ENCODE measurements around the gene PTCD1.
A peak's percentile ranks its signal among the peaks of the same experiment; 100 is the strongest.
"Not testable (repeated sequence)": the region's sequence is repeated elsewhere in the genome, so short reads cannot be mapped to it uniquely, and the experiment has no call there.

PTCD1 gene

DNA sequence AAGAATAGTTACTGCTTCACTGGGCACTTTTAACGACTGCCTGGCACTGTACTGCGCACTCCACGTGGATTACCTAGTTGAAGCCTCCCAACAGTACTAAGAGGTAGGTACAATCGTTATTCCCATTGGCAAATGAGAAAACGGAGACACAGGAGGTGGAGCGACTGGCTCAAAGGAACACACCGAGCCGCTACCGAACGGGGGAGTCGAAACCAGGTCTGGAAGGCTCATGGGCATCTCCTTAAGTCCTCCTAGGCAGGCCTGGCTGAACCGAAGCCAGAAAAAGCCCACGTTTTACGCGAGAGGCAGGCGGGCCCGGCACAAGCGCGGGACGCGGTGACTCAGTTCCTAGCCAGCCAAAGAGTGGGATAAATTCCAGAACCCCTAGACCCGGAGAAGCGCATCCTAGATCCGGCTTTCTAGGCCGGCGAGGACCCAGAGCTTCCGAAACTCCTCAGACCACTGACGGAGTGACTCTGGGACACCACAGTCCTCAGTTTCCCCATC, 30.7 kb downstream of the PTCD1 start:
- peak; percentile 17 for DNase-seq

DNA sequence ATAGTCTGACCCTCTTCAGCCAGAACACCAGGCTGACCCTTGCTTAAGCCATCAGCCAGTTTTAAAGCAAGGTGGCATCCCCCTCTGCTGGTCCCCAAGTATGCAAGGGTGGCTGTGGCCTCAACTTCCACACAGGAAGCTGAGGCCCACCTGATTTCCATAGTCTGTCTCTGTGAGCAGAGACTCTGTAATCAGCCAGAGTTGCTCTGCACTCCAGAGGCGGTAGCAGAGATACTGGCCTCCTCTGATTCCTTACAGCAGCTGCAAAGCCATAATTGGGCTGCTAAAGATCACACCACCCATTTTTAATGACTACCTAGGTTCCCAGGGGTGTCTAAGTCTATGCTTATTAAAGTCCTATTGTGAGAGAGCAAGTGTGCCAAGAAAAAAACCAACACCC, 32.0 kb downstream of the PTCD1 start:
- no peak for DNase-seq

DNA sequence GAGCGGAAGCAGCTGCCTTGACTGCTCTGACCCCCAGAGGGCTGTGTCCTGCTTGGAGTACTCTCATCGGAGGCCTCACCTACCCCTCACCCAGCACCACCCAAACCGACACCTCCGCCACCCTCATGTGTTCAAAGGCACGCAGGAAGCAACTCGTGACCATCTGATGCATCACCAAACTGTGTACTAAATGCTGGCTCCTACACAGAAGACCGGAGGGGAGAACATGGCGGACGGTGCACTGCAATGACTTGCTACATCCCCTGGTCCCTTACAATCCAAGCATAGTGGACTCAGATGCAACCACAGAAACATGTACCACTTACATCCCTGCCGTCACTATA, 33.6 kb downstream of the PTCD1 start:
- no peak for DNase-seq

DNA sequence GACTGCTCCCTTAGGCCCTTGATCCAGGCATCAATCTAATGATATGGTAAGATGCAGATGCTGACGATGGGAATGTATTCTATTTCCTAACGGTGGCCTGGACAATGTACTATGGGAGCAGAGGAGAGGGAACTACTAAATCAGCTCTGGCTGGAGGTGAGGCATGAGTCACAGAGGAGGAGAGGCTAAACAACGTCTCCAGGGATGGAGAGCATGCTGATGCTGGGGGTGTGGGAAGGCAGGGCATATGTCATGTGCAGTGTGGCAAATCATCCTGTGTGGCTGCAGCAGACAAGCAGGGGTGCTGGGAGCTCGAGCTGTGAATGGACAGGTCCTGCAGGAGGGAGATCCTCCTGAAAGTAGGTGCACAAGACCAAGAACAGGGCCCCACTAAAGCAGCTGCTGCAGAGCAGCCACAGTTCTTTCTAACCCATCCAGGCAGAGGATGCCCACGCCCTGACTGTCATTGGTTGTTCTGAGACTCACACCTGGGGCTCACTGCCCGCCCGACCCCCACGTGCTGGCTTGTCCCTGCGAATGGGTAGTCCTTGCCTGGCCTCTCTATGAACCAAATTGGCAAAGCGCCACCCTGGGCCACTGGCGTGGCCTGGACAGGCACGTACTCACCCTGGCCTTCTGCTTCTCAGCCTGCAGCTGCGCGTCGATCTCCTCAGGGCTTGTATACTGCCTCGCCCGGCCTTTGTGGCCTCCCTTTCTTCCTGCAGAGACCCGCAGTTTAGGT, 34.2 kb downstream of the PTCD1 start:
- DNase-seq, result no peak

DNA sequence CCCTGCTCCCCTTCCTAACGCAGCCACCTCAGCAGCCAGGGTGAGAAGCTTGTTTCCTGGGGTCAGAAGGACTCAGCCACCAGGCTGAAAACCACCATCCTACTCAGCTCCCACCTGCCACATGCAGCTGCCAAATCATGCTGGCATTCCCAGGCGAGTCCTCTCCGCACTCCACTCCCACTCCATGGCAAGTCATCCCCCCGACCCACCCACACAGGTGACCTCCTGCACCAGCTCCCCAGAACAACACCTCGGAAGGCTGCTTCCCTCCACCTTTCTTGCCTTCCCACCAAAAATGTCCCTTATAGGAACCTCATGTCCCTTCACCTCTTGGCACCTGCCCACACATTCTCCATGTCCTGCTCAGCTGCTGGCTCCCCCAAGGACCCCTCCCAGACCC, 34.8 kb downstream of the PTCD1 start:
- DNase-seq, result no peak

DNA sequence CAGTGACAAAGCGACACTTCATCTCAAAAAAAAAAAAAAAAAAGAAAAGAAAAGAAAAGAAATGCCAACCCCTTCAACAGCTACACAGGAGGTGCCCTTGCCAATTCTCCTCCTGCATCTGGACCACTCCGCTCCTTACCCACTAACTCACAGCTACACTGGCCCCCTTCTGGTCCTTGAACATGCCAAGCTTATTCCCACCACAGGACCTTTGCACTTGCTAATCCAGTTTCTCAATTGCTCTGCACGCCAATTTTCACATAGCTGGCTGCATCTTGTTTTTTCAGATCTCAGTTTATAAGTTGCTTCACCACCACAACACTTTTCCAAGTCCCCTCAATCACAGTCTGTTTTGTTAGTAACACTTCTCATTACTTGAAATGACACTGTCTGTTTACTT, 35.7 kb downstream of the PTCD1 start:
- DNase-seq, result no peak

DNA sequence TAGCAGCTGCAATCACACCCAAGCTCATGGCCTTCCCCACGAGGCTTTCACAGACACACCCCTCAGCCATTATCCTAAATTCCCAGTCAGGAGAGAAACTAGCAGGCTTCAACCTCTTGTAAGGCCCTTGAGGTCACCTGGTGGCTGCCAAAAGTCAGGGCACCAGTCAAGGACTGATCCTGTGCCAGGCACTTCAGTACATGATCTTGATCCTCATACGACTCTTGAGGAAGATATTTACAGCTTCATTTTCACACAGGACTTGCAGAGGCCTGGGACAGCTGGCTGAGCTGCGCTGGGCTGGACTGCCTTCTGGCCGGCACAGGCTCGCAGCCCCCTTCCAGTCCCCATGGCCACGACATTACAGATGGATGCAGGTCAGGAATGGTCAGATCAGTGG, 39.0 kb downstream of the PTCD1 start:
- DNase-seq, result no peak

DNA sequence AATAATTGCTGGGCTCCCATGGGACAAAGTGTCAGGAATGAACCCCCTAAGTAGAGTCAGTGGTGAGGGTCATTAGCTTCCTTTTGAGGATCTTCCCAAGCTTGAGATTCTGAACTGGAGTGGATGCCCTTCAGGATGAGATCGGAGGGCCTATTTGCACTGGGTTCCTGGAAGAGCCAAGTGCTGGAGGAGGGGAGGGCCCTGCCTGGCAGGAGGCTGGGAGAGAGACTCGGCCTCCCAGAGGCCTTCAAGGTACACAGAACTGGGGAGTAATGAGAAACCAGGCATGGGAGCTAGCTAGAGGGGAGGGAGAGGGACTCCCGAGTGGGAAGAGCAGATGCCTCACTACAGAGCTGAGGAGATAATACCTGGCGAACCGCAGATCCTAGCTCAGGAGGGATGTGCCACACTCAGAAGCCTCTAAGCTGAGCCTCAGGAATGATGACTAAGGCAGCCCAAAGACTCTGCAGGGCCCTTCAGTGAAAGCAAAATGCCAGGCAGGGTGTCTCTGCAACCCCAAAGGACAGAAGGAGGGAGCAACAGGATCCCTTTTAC, 39.6 kb downstream of the PTCD1 start:
- DNase-seq, result no peak

DNA sequence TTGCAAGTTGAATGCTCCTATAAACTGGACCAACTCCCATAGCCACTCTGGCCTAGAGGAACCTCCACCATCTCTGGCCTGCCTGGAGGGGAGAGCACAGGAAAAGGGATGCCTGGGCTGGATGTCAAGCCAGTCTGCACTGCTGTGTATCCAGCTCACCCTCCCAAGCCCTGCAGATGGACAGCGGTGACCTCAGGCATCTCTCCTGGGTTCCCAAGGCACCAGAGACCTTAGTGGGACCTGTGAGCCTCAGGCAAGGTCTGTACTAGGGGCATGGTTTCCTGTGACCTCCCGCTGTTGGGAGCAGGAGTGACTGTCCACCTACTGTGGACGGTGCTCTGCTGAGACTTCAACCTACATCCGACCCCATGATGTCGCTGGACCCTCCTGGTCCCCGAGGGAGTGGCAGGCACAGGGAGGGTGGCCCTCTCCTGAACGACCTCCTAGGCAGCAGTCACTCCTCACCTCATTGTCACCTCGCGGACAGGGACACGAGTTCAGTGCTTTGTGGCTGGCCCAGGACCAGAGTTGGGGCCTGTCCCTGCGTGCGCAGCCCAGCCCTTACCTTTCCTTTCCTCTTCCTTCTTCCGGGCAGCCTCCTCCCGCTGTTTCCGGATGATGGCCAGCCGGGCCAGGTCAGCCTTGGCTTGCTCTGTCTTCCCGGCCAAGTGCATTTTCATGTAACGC, 41.2 kb downstream of the PTCD1 start:
- no peak for DNase-seq

DNA sequence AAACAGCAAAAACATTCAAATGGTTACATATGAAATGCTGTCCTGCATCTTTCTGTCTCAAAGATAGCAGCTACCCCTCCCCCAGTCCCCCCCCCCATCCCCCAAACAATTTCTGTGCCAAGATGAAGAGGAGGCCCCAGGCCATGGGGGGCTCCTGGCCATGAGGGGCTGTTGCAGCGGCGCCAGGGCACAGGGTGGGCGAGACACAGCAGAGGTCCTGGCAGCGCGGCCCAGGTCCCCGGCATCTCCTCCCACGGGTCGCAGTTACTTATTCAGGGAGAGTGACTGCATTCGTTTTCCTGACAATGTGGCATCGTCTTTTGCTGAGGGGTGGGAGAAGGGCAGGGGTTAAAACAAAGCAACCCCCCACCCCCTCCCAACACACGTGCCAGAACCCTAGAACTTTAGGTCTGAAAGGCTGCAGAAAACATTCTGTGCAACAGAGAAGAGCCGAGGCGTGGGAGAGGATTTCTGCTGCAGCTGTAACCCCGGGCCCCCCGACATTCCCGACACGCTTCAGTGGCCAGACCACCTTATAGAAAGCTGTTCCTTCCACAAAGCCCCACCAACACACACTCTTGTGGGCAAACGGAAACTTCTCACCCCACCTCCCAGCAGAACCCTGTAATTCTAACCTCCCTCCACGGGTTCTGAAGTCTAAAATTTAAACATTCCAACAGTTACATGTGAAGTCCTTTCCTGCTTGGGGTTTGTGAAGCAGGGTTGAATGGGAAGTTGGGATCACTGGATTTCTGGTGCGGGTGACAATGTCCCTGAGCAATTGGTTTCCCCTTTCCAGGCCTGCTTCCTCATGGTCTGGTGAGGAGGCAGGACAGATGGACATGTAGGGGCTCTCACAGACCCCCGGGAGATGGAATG, 41.9 kb downstream of the PTCD1 start:
- DNase-seq, result no peak

DNA sequence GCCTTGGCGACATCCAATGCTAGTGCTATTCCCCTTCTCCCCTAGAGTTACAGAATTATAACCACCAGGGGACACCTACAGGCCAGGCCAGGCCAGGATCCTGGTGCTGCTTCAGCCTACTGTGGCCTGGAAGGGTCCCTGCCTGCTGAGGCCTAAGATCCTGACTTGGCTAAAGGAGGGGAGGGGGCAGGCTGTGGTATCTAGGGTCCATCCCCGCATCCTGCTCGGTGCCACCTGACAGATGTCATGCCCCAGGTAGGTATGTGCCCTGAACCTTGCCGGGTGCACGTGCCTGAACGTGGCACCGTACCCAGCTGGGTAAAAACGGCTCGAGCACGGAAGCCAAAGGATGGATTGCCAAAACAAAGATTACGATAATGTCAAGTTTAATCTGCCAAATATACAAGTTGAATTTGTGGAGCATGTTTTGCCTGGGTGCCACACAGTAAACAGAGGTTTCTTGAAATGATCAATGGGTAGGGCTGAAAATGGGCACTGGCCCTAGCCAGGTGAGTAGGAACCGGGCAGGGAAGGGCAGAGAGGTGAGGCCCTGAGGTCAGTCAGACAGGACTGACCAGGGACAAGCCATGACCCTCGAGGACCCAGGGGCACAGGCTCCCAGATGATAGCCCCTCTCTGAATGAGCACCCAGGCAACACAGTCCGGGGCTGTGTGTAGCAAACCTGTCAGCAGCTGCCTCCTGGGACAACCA, 42.8 kb downstream of the PTCD1 start:
- DNase-seq, result no peak

DNA sequence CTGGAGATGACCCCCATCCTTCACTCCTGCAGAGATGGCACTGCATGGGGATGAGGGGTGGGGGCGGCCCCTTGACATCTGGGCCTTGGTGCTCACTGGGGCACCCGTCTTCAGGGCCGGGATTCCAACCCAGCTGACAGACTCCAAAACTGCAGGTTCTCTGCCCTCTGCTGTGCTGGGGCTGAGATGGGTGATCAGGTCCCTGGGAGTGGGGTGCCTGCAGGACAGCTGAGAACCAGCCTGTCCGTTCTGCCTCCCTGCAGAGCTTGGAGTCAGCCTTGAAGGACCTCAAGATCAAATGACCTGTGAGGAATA, 44.5 kb downstream of the PTCD1 start:
- DNase-seq, result no peak

DNA sequence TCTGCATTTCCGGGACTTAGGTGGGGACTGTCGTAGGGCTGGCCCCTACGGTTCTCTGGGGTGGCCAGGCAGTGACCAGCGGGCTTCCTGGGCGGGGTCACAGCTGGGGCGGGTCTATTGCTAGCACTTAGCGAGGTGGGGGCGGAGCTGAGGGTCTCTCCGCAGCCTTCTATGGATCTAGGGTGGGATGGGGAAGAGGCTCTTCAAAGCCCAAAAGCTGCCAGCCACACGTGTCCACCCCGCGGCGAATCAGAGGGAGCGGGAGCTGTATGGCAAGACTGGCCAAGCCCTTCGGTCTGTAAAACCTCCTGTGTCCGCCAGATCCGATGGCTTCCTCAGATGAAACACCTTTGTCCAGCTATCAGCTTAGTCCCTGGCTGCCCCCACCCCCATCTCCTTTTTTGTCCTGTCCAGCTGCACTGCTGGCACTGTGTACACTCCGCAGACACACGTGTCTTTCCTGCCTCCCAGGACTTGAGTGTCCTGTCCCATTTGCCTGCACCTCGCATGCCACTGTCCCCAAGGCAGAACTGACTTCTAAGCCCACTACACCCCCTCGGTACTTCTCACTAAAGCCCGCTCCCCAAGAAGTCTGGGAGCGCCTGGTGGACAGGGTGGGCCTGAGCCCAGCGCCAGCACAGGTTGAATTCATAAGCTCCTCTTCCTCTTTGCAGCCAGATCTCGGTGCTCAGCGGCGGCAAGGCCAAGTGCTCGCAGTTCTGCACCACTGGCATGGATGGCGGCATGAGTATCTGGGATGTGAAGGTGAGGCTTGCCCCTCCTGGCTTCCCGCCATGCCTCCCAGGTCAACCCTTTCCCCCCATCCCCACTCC, 45.0 kb downstream of the PTCD1 start:
- DNase-seq, result no peak

DNA sequence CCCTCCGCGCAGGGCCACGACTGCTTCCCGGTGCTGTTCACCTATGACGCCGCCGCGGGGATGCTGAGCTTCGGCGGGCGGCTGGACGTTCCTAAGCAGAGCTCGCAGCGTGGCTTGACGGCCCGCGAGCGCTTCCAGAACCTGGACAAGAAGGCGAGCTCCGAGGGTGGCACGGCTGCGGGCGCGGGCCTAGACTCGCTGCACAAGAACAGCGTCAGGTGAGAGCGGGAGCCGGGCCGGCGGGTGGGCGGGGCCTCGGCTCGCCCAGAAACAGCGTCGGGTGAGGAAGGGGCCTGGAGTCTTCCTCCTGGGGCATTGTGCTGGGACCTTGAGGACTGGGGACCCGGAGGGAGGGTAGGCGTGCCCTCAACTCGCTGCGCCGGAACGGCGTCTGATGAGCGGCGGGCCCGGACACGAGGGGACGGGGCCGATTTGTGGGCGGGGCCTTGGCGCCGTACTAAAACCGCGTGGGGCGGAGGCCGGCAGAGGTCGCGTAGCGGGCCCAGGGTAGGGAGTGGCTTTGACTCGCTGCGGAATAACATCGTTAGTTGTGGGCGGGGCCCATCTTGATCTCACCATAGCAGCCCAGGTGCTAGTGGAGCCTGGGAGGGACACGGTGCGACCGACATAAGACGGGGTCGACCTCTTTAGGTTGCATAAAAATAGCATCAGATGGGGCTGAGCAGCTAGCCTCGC, 45.8 kb downstream of the PTCD1 start:
- peak; percentile 76 for DNase-seq

DNA sequence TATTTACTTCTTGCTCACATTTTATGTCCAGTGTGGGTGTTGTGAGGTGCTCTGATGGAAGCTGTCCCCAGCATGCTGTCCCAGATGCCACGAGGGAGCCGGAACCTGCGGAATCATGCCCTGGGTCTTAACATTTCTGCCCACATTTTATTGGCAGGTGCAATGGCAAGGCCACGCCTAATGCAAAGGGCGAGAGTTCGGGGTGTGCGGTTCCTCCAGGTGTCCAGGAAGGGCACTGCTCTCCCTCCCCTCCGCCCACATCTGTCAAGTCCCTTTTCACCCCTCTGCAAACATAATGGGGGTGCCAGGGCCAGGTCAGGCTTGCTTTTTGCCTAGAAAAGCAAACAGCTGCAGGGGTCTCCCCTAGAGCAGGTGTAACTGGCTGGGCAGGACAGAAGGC, 46.6 kb downstream of the PTCD1 start:
- DNase-seq, result no peak

DNA sequence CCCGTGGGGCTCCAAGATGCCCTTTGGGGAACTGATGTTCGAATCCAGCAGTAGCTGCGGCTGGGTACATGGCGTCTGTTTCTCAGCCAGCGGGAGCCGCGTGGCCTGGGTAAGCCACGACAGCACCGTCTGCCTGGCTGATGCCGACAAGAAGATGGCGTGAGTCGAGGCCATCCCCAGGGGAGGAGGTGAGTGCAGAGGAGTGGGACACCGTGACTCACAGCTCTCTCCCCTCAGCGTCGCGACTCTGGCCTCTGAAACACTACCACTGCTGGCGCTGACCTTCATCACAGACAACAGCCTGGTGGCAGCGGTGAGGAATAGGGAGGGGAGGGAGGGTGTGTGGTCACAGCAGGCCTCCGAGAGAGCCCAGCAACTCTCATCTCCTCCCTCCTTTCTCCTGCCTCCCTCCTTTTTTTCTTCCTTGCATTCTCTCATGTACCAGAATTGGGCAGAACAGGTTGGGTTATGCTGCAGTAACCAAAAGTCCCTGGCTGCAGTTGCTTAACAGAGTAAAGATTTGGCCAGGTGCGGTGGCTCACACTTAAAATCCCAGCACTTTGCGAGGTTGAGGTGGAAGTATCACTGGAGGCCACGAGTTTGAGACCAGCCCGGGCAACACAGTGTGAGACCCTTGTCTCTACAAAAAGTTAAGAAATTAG, 47.5 kb downstream of the PTCD1 start:
- DNase-seq, result no peak

DNA sequence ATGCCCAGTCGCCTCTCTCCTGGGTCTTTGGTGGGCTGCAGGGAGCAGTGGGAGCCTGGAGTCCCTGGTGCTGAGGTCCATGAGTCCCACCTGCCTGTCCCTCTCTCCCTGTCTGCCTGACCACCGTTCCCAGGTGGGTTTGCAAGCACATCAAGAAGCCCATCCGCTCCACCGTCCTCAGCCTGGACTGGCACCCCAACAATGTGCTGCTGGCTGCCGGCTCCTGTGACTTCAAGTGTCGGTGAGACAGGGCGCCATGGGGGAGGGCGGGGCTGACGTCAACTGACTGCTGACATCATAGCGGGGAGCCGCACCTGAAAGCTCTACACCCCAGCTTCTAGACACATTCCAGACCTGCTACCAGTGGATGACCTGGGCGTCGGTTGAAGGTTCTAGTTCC, 48.8 kb downstream of the PTCD1 start:
- no peak for DNase-seq

DNA sequence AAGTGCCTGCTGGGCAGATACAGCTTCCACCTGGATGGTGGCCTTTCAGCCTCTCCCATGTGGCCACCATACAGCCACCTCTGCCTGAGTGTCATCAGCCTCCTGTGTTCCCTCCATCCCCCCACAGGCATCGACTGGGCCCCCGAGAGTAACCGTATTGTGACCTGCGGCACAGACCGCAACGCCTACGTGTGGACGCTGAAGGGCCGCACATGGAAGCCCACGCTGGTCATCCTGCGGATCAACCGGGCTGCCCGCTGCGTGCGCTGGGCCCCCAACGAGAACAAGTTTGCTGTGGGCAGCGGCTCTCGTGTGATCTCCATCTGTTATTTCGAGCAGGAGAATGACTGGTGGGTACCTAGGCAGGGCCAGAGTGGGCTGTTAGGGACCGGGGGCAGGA, 50.7 kb downstream of the PTCD1 start:
- DNase-seq, result no peak

DNA sequence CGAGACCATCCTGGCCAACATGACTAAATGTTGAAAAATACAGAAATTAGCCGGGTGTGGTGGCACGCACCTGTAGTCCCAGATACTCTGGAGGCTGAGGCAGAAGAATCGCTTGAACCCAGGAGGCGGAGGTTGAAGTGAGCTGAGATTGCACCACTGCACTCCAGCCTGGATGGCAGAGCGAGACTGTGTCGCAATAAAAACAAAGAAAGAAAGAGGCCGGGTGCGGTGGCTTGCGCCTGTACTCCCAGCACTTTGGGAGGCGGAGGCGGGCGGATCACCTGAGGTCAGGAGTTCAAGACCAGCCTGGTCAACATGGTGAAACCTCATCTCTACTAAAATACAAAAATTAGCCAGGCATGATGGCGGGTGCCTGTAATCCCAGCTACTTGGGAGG, 51.4 kb downstream of the PTCD1 start:
- not testable (repeated sequence) for DNase-seq

DNA sequence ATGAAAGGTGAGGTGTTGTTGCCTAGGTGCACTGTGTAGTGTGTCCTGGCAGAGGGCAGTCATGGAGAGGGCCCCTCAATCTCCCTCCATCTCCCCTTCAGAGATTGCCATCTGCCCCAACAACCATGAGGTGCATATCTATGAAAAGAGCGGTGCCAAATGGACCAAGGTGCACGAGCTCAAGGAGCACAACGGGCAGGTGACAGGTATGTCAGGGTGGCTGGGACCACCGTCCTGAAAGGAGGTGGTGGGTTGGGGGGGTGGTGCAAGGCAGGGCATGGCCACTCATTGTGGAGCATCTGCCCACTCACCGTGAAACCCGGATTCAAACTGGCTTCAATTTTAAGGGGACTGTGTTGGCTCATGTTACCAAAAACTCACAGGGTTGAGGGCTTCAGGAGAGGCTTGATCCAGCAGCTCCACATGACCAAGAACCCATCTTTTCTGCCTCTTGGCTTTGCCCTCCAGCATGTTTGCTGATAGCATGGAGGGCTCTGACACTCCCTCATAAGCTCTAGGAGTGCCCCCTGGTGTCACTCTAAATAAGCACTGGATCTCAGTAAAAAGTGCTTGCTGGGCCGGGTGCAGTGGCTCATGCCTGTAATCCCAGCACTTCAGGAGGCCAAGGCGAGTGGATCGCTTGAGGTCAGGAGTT, 51.9 kb downstream of the PTCD1 start:
- DNase-seq, result no peak
